OCI-LY1 (cell line): ENCODE data around the gene TSC22D2.

ENCODE experiments used
- CTCF ChIP-seq: fragments of 200-600 bp; sonication (generic), shearing (Covaris generic); IDR thresholded peaks from 2 replicates; pipeline ENCODE4 v1.5.1; 2017; ENCODE audit warnings: mild to moderate bottlenecking, antibody characterized with exemption, low read length, moderate library complexity, mixed read lengths
- EZH2 ChIP-seq: fragments of 200-600 bp; sonication (generic), shearing (Covaris generic); IDR thresholded peaks from 2 replicates; pipeline ENCODE4 v1.8.0; 2017; ENCODE audit warnings: borderline replicate concordance, mixed run types, mild to moderate bottlenecking, antibody characterized with exemption, low read length, moderate library complexity, mixed read lengths

- no peak for TF ChIP-seq CTCF
- TF ChIP-seq EZH2 = no peak
These were observed 1.0 kb downstream of the TSC22D2 start for GRCh38 chr3:150409125-150409511.
